HEK293 (cell line): Measurements from ENCODE around the gene SH3GL1.

Source experiments
- CTCF ChIA-PET: fragments of 350-600 bp; formaldehyde crosslinking; extraction: SDS; loops from one replicate; lab custom pipeline; 2021; ENCODE audit warnings: antibody characterized with exemption; lab: Yijun Ruan, JAX
- POLR2A ChIA-PET: fragments of 300-600 bp; formaldehyde crosslinking; extraction: SDS; loops from one replicate; lab custom pipeline; 2020; ENCODE audit warnings: antibody characterized with exemption, inconsistent platforms; lab: Yijun Ruan, JAX
- H3K27ac ChIP-seq: fragments of 200-500 bp; sonication (Bioruptor generic); 2 replicates; pipeline ENCODE4 v1.5.1; 2014; ENCODE audit warnings: low read depth, low read length, control low read depth, inconsistent platforms; ENCODE audit errors: extremely low read depth
- H3K36me3 ChIP-seq, 2 experiments: fragments of 200-500 bp in 1 of 2; sonication (Bioruptor generic) in 1 of 2; 1 replicate in 1 of 2; 2 replicates in 1 of 2; pipeline ENCODE4 v1.5.1; 2014 to 2017; ENCODE audit warnings: inconsistent platforms in 2 of 2, low read length in 2 of 2; ENCODE audit not compliant: control insufficient read depth in 2 of 2, insufficient read depth in 1 of 2
- H3K4me1 ChIP-seq: fragments of 200-500 bp; sonication (Bioruptor generic); 2 replicates; pipeline ENCODE4 v1.5.1; 2014; ENCODE audit warnings: mild to moderate bottlenecking, low read length, inconsistent platforms; ENCODE audit not compliant: control insufficient read depth, insufficient read depth
- H3K4me3 ChIP-seq: 2 replicates; pipeline ENCODE4 v1.5.1; 2011; ENCODE audit warnings: low read depth, mild to moderate bottlenecking, control low read depth, low read length, moderate library complexity
- H3K9me3 ChIP-seq: fragments of 200-500 bp; sonication (Bioruptor generic); 2 replicates; pipeline ENCODE4 v1.5.1; 2014; ENCODE audit warnings: low read depth, low read length, inconsistent platforms; ENCODE audit not compliant: control insufficient read depth, insufficient read depth
- BCL11B ChIP-seq: fragments of 450-650 bp; formaldehyde crosslinking; IDR thresholded peaks from 2 replicates; pipeline ENCODE4 v1.5.1; 2016; ENCODE audit warnings: low read depth, missing biosample characterization, missing genetic modification characterization
- HIC1 ChIP-seq: fragments of 450-650 bp; formaldehyde crosslinking; IDR thresholded peaks from 2 replicates; pipeline ENCODE4 v1.5.1; 2016; ENCODE audit warnings: missing biosample characterization, missing genetic modification characterization
- IKZF3 ChIP-seq: fragments of 450-650 bp; IDR thresholded peaks from 2 replicates; pipeline ENCODE4 v1.5.0; 2018; ENCODE audit warnings: missing biosample characterization, mild to moderate bottlenecking, missing genetic modification characterization, moderate library complexity
- ZBTB11 ChIP-seq: fragments of 450-650 bp; formaldehyde crosslinking; conservative IDR thresholded peaks from 2 replicates; pipeline ENCODE4 v1.5.1; 2016; ENCODE audit warnings: low read depth, missing biosample characterization, missing genetic modification characterization
- ZBTB20 ChIP-seq: fragments of 450-650 bp; formaldehyde crosslinking; IDR thresholded peaks from 2 replicates; pipeline ENCODE4 v1.5.1; 2016; ENCODE audit warnings: missing biosample characterization, missing genetic modification characterization
- ZFP37 ChIP-seq: fragments of 450-650 bp; formaldehyde crosslinking; IDR thresholded peaks from 2 replicates; pipeline ENCODE4 v1.5.1; 2016; ENCODE audit warnings: missing biosample characterization, missing genetic modification characterization
- ZNF121 ChIP-seq: fragments of 450-650 bp; formaldehyde crosslinking; IDR thresholded peaks from 2 replicates; pipeline ENCODE4 v1.5.1; 2016; ENCODE audit warnings: missing biosample characterization, missing genetic modification characterization
- ZNF140 ChIP-seq: fragments of 450-650 bp; formaldehyde crosslinking; IDR thresholded peaks from 2 replicates; pipeline ENCODE4 v1.5.1; 2016; ENCODE audit warnings: missing biosample characterization, missing genetic modification characterization
- ZNF19 ChIP-seq: fragments of 450-650 bp; formaldehyde crosslinking; IDR thresholded peaks from 2 replicates; pipeline ENCODE4; 2016; ENCODE audit warnings: missing biosample characterization, missing genetic modification characterization, low read depth
- ZNF366 ChIP-seq: fragments of 450-650 bp; formaldehyde crosslinking; conservative IDR thresholded peaks from 2 replicates; pipeline ENCODE4 v1.5.1; 2016; ENCODE audit warnings: missing biosample characterization, missing genetic modification characterization
- ZNF449 ChIP-seq: fragments of 450-650 bp; formaldehyde crosslinking; IDR thresholded peaks from 2 replicates; pipeline ENCODE4 v1.5.1; 2017; ENCODE audit warnings: missing biosample characterization, mild to moderate bottlenecking, missing genetic modification characterization, moderate library complexity
- ZNF501 ChIP-seq: fragments of 450-650 bp; formaldehyde crosslinking; IDR thresholded peaks from 2 replicates; pipeline ENCODE4 v1.5.1; 2016; ENCODE audit warnings: missing biosample characterization, missing genetic modification characterization
- ZNF596 ChIP-seq: fragments of 450-650 bp; IDR thresholded peaks from 2 replicates; pipeline ENCODE4 v1.5.0; 2018; ENCODE audit warnings: missing biosample characterization, mild to moderate bottlenecking, missing genetic modification characterization, moderate library complexity
- ZNF600 ChIP-seq: fragments of 450-650 bp; formaldehyde crosslinking; IDR thresholded peaks from 2 replicates; pipeline ENCODE4 v1.5.1; 2016; ENCODE audit warnings: missing biosample characterization, missing genetic modification characterization
- ZNF837 ChIP-seq: fragments of 450-650 bp; formaldehyde crosslinking; IDR thresholded peaks from 2 replicates; pipeline ENCODE4 v1.5.1; 2016; ENCODE audit warnings: missing biosample characterization, missing genetic modification characterization
- ZNF843 ChIP-seq: fragments of 450-650 bp; formaldehyde crosslinking; IDR thresholded peaks from 2 replicates; pipeline ENCODE4 v1.5.1; 2016; ENCODE audit warnings: missing biosample characterization, missing genetic modification characterization
- ZSCAN5A ChIP-seq: fragments of 450-650 bp; formaldehyde crosslinking; IDR thresholded peaks from 2 replicates; pipeline ENCODE4 v1.5.1; 2016; ENCODE audit warnings: missing biosample characterization, missing genetic modification characterization
- ZXDB ChIP-seq: fragments of 450-650 bp; formaldehyde crosslinking; IDR thresholded peaks from 2 replicates; pipeline ENCODE4 v1.5.1; 2016; ENCODE audit warnings: missing biosample characterization, missing genetic modification characterization
- TF ChIP-seq, protein P1 (sequence below): fragments of 450-650 bp; formaldehyde crosslinking; IDR thresholded peaks from 2 replicates; pipeline ENCODE4 v1.5.1; 2016; ENCODE audit warnings: missing biosample characterization, missing genetic modification characterization

SH3GL1 gene

DNA sequence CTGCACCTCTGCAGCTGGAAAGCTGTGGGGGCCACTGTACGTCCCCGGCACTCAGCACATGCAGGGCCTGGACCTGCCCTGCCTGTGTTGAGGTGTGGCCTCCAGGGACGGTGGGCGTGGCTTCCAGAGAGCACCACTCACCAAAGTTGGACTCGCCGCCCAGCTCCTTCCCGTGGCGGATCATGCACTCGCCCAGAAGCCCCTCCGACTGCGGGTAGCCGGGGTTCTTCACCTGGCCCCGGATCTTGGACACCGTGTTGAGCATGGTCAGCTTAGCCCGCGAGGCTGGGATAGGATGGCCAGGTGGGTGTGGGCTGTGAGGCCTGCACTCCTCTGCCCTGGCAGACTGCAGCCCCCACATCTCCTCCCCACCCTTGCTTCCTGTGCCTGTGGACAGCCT lies 35.0 kb downstream of the SH3GL1 start (continued):
- TF ChIP-seq ZNF600 (tag by site-specific recombination) (peak; percentile 77), HIC1 (tag by site-specific recombination) (no peak), ZNF501 (tag by site-specific recombination) (no peak), ZNF140 (tag by site-specific recombination) (no peak), IKZF3 (tag by site-specific recombination) (no peak), ZNF843 (tag by site-specific recombination) (no peak), ZNF19 (tag by site-specific recombination) (no peak)

DNA sequence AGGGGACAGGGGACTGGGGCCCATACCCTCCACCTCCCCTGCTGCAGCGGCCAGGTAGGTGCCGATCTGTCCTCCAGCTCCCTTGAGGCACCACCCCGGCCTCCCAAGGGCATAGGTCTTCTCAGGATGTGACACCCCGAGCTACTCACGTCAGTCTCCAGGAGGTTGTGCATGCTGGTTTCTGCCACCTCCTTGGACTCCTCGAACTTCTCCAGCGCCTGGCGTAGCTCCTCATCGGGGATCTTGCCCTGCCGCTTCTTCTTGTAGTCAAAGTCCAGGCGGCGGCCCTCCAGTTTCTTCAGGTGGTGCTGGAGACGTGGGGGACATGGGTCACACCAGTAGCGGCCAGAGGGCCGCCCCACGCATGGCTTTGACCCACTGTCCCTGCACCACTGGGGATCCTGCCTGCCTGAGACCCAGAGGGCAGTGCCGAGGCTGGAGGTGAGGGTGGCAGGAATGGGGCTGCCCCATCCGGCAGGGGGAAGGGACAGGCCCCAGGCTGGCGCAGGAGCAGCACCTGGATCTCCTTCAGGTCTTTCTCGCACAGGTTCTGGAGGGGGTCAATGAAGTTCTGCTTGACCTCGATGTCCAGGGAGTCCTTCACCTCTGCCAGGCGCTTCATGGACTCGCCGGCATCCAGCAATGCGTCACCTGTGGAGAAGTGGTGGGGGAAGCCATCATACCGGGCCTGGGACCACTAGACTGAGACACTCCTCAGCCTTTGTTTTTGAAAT lies 36.6 kb downstream of the SH3GL1 start:
- no peak overlapping the region for H3K27ac ChIP-seq
- ChIA-PET CTCF (interaction anchor here (1.9 to 2.7 kb wide), 6 partner anchors 11 to 97 kb away, joined by 5 to 17 read pairs (median 10); partner anchors contain the start of gene SH3GL1), POLR2A (interaction anchor here (1.2 to 3.6 kb wide), 3 partner anchors 12 to 21 kb away, joined by 3 to 15 read pairs (median 5); partner anchors contain the start of gene MPND)
- peaks cover 9 to 87% of the 10 kb centered on the region in 2 experiments; a peak in 2 of 3 replicates for H3K36me3 ChIP-seq
- no peak overlapping the region for H3K4me3 ChIP-seq
- H3K4me1 ChIP-seq = no peaks in the 10 kb centered on the region
- no peak for TF ChIP-seq ZBTB20 (tag by site-specific recombination)
- TF ChIP-seq ZNF449 (tag by site-specific recombination) = no peak
- TF ChIP-seq ZSCAN5A = no peak
- no peaks in the 10 kb centered on the region for H3K9me3 ChIP-seq

DNA sequence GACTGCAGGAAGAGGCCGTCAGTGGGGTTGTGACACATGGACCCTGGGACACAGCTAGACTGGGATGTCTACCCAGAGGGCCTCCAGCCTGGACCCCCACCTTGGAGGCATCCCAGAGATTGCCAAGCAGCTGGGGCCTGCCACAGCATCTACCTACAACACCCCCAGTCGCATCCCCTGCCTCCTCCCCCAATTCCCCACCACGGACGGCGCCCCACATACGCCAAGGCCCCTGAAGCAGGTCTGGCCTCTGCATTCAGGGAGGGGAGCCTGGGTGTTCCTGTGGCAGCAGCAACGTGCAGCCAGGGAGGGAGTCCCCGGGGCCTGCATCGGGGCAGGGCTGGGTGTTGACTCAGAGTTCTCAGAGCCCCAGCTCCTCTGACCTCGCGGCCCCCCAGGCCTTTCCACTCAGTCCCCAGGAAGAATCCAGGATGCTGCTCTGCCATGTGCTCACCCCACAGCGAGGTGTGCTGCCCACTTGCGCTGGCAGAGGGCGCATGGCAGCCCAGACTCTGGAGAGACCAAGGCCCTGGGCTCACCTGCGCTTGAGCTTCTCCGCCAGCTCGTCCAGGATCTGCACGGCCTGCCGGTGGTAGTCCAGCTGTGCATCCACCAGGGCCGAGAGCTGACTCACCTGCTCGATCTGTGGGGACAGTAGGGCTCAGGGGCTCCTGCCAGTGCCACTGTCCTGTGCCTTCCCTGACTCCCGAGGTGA lies 37.4 kb downstream of the SH3GL1 start:
- no peaks in the 10 kb centered on the region for H3K9me3 ChIP-seq
- H3K27ac ChIP-seq = no peak overlapping the region
- H3K36me3 ChIP-seq = peaks cover 9 to 86% of the 10 kb centered on the region in 2 experiments; a peak in 2 of 3 replicates
- POLR2A ChIA-PET = interaction anchor here (1.2 to 3.6 kb wide), 4 partner anchors 13 to 96 kb away, joined by 3 to 15 read pairs (median 4); partner anchors contain the start of gene MPND
- no peak overlapping the region for H3K4me3 ChIP-seq
- CTCF ChIA-PET = interaction anchor here (0.5 to 2.7 kb wide), 6 partner anchors 10 to 427 kb away, joined by 3 to 17 read pairs (median 9); partner anchors contain the start of gene SH3GL1
- H3K4me1 ChIP-seq = no peaks in the 10 kb centered on the region
- TF ChIP-seq, protein P1, sequence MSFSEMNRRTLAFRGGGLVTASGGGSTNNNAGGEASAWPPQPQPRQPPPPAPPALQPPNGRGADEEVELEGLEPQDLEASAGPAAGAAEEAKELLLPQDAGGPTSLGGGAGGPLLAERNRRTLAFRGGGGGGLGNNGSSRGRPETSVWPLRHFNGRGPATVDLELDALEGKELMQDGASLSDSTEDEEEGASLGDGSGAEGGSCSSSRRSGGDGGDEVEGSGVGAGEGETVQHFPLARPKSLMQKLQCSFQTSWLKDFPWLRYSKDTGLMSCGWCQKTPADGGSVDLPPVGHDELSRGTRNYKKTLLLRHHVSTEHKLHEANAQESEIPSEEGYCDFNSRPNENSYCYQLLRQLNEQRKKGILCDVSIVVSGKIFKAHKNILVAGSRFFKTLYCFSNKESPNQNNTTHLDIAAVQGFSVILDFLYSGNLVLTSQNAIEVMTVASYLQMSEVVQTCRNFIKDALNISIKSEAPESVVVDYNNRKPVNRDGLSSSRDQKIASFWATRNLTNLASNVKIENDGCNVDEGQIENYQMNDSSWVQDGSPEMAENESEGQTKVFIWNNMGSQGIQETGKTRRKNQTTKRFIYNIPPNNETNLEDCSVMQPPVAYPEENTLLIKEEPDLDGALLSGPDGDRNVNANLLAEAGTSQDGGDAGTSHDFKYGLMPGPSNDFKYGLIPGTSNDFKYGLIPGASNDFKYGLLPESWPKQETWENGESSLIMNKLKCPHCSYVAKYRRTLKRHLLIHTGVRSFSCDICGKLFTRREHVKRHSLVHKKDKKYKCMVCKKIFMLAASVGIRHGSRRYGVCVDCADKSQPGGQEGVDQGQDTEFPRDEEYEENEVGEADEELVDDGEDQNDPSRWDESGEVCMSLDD (tag by site-specific recombination) = no peak
- no peak for TF ChIP-seq ZNF837 (tag by site-specific recombination)
- no peak for TF ChIP-seq ZNF366 (tag by site-specific recombination)
- TF ChIP-seq ZBTB11 (tag by site-specific recombination) = no peak
- no peak for TF ChIP-seq ZNF121
- no peak for TF ChIP-seq ZFP37 (tag by site-specific recombination)
- peak; percentile 71 for TF ChIP-seq ZNF600 (tag by site-specific recombination)
- no peak for TF ChIP-seq BCL11B
- no peak for TF ChIP-seq ZXDB (tag by site-specific recombination)
- no peak for TF ChIP-seq ZNF596 (tag by site-specific recombination)
